GM12801 (cell line): ENCODE measurements around the gene ANKRD11.

ENCODE experiments used
- CTCF ChIP-seq: IDR thresholded peaks from one replicate; pipeline ENCODE4 v1.5.1; 2011; ENCODE audit warnings: control low read depth; ENCODE audit not compliant: insufficient read length; ENCODE audit errors: extremely low read depth

The ANKRD11 gene

DNA sequence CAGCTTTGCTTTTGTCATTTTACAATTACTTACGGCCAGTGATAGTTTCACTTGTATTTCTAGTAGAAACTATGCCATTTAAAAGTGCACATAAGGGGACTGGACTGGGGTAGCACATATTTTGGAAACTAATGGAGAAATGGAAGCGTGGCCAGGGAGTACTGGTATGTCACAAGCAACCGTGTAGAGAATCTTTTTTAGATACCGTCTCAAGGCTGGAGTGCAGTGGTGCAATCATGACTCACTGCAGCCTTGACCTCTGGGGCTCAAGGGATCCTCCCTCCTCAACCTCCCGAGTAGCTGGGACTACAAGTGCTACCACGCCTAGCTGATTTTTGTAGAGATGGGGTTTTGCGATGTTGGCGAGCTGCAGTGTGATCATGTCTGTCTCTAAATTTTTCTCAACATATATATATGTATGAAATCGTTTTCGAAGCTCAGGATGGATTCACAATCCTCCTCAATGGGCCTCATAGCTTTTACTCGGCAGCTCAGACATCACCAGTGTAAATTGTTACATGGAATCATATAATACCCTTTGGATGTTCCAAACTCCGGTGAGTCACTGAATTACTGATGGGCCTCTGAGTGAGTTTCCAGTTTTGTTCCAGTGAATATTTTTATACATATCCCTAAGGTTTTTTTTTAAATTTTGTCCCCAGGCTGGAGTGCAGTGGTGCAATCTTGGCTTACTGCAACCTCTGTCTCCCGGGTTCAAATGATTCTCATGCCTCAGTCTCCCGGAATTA lies 221.2 kb downstream of the ANKRD11 start:
- no peak for TF ChIP-seq CTCF

DNA sequence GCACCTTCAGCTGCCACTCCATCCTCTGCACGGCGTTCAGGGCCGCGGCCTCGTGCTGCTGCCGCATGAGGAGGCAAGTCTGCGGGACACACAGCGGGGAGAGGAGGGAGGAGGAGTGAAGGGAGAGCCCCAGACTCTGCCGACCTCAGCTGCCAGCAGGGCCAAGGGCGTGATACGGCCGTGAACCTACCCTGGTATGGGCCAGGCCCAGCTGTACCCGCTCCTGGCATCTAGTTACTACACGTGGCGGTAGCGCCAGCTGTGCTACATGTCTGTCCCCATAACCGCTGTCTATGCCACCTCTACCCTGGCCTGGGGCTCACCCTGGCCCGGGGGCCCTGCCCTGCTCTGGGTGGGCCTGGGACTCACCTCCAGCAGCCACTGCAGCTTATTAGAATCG lies 221.8 kb downstream of the ANKRD11 start:
- no peak for TF ChIP-seq CTCF

DNA sequence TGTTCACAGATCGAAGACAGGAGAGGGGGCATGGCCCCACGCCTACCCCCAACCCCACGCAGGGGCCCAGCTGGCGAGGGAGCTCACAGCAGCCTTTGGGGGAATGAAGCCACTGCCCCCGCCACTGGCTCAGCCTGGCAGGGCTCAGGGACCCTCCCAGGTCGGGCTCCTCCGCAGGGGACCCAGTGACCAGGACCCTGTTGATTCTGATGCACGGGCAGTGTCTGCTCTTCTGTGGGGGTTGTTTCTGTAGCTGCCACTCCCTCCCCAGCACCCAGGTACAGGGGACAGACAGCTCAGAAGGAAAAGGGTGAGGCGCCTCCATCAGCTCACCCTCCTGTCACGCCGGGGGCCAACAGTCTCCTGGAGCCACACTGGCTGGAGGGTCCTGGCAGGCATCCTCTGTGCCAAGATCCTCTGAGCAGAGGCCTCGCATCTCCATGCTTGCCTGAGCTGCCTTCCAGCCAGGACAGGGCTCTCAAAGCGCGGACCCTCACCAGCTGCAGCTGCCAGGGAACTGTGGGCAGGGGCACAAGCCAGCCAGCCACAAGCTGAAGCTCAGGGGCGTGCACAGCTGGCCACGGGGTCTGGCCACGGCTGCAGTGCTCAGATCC lies 223.7 kb downstream of the ANKRD11 start:
- TF ChIP-seq CTCF = no peak

GRCh38 chr16:89265647-89266046 lies 224.7 kb downstream of the ANKRD11 start:
- TF ChIP-seq CTCF = no peak

DNA sequence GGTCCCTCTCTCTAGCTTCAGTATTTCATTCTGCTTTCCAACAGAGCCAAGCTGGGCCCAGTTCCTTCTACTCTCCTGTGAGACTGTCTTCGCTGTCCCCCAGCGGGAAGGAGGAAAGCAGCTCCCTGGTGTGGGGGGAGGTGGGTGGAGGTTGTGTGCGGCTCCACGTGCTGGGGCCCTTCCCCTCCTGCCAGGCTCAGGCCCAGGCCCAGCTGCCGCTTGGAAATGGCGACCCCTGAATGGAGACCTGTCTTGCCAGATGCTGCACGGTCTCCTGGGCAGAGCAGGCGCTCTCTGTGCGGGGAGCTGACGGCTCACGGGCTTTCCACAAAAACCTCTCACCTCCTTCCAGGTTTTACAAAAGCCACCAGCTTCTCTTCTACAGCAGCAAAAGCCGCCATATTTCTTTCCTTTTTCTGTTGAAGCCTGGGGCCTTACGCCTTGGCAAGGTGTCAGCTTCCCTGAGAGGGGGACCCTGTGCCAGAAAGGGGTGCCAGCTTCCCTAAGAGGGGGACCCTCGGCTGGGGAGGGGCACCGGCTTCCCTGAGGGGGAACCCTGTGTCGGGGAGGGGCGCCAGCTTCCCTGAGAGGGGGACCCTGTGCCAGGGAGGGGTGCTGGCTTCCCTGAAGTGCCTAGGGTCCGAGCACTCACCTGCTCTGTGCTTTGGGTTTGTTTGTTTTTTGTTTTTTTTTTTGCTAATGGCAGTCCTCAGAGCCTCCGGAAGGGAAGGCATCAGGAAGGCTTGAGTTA lies 225.4 kb downstream of the ANKRD11 start:
- TF ChIP-seq CTCF = no peak

- TF ChIP-seq CTCF = no peak
Measured at GRCh38 chr16:89261691-89262563, 228.4 kb downstream of the ANKRD11 start.
